OCI-LY7 (cell line): Measurements from ENCODE around the gene SIPA1L3.

Source experiments
- EZH2phosphoT487 ChIP-seq: fragments of 200-600 bp; sonication (generic); IDR thresholded peaks from 2 replicates; pipeline ENCODE4 v1.6.1; 2018; ENCODE audit warnings: low read depth, borderline replicate concordance, mild to moderate bottlenecking, mixed run types, antibody characterized with exemption, low read length, moderate library complexity, mixed read lengths
- TF ChIP-seq, protein P1 (sequence below): fragments of 200-600 bp; sonication (generic); conservative IDR thresholded peaks from 2 replicates; pipeline ENCODE4 v1.5.1; 2014; ENCODE audit warnings: mild to moderate bottlenecking, antibody characterized with exemption, low read length, moderate library complexity, mixed read lengths

DNA sequence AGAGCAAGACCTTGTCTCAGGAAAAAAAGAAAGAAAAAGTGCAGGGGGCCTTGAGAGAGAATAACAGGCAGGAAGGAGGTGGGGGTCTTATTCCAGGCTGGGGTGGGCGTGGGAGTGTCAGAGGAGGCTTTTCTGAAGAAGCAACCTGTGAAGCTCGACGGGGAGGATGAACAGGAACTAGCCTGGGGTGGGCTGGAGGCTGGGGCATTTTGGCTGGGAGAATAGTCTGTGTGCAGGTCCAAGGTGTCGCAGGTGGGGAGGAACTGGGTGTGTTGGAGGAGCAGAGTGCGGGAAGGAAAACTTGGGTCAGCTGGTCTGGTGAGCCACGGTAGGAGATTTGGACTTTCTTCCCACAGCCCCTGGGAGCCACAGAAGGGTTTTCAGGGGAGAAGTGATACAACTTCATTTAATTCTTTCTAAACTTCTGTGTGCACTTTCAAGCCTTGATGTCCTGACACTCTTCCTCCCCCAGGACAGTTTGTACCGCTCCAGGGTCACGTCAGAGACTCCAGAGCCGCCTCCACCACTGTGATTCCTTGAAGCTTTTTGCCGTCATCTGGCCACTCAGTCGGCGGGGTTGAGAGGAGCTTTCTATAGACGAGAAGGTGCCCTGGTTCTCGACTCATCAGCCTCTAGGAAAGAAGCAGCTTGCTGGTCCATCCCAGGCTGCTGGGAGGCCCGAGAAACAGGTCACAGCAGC is 138.7 kb downstream of the SIPA1L3 start:
- TF ChIP-seq, protein P1, sequence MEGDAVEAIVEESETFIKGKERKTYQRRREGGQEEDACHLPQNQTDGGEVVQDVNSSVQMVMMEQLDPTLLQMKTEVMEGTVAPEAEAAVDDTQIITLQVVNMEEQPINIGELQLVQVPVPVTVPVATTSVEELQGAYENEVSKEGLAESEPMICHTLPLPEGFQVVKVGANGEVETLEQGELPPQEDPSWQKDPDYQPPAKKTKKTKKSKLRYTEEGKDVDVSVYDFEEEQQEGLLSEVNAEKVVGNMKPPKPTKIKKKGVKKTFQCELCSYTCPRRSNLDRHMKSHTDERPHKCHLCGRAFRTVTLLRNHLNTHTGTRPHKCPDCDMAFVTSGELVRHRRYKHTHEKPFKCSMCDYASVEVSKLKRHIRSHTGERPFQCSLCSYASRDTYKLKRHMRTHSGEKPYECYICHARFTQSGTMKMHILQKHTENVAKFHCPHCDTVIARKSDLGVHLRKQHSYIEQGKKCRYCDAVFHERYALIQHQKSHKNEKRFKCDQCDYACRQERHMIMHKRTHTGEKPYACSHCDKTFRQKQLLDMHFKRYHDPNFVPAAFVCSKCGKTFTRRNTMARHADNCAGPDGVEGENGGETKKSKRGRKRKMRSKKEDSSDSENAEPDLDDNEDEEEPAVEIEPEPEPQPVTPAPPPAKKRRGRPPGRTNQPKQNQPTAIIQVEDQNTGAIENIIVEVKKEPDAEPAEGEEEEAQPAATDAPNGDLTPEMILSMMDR = no peak
- no peak for TF ChIP-seq EZH2phosphoT487
